NCI-H2227 (cell line): ENCODE data around the gene GYPE.
"Not testable (repeated sequence)": the region's sequence is repeated elsewhere in the genome, so short reads cannot be mapped to it uniquely, and the experiment has no call there.

Experiments used
- DNase-seq: peaks from one replicate; lab custom pipeline; 2025; ENCODE audit not compliant: unreplicated experiment; lab: John Stamatoyannopoulos, UW

GYPE gene

GRCh38 chr4:143870523-143871268, 34.7 kb downstream of the GYPE start:
- not testable (repeated sequence) for DNase-seq

GRCh38 chr4:143869925-143870324, 35.4 kb downstream of the GYPE start:
- not testable (repeated sequence) for DNase-seq

- not testable (repeated sequence) for DNase-seq
Observed at GRCh38 chr4:143862716-143863115, 42.6 kb downstream of the GYPE start.

GRCh38 chr4:143858456-143858855, 46.9 kb downstream of the GYPE start:
- DNase-seq = no peak

GRCh38 chr4:143857391-143858336, 47.7 kb downstream of the GYPE start:
- DNase-seq = not testable (repeated sequence)

GRCh38 chr4:143856017-143856557, 49.3 kb downstream of the GYPE start:
- DNase-seq = not testable (repeated sequence)

GRCh38 chr4:143854645-143855044, 50.7 kb downstream of the GYPE start:
- not testable (repeated sequence) for DNase-seq

- DNase-seq = not testable (repeated sequence)
Observed at GRCh38 chr4:143849296-143849695, 56.1 kb downstream of the GYPE start.

- DNase-seq = not testable (repeated sequence)
Observed at GRCh38 chr4:143843506-143843832, 61.9 kb downstream of the GYPE start.

- not testable (repeated sequence) for DNase-seq
Observed at GRCh38 chr4:143842624-143843505, 62.5 kb downstream of the GYPE start.

GRCh38 chr4:143839413-143839812, 65.9 kb downstream of the GYPE start:
- not testable (repeated sequence) for DNase-seq

- not testable (repeated sequence) for DNase-seq
Observed at GRCh38 chr4:143834196-143834595, 71.2 kb downstream of the GYPE start.

- not testable (repeated sequence) for DNase-seq
Observed at GRCh38 chr4:143833676-143834075, 71.7 kb downstream of the GYPE start.

GRCh38 chr4:143830576-143830975, 74.8 kb downstream of the GYPE start:
- not testable (repeated sequence) for DNase-seq

GRCh38 chr4:143829239-143829620, 76.1 kb downstream of the GYPE start:
- DNase-seq = not testable (repeated sequence)
